ENCODE measurements around the gene WFIKKN1. TPM values are rescaled to one million over a fixed set of nuclear protein-coding genes. Genes with fewer than 3 reads are reported as not detected.

Gene WFIKKN1
- total RNA-seq, 1 experiment from 2014 or later = 0.47 TPM

DNA sequence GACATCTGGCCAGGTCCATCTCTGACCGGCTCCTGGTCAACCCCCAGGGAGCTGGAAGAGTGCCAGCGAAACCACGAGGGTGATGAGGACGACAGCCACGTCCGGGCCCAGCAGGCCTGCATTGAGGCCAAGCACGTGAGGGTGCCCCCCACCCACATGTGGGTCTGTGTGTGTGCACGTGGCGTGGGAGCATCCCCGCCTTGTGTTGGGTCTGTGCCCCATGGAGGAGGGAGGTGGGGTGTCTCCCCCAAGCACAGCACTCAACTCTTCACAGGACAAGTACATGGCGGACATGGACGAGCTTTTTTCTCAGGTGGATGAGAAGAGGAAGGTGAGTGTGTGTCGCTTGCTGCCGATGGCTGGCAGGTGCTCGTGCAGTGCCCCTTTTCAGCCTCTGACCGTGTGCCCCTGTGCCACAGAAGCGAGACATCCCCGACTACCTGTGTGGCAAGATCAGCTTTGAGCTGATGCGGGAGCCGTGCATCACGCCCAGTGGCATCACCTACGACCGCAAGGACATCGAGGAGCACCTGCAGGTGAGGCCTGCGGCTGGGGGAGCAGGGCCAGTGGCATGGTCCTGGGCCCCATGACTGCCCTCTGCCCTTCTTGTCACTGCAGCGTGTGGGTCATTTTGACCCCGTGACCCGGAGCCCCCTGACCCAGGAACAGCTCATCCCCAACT is 51.1 kb downstream of the WFIKKN1 start:
- DNase-seq (ENCODE audit: low read depth, low spot score) = no peak
- Histone ChIP-seq H3K36me3 (ENCODE audit: control insufficient read depth in 1 of 2, insufficient read depth in 2 of 2, low read length in 2 of 2) (peaks cover 0 to 33% of the 10 kb centered on the region in 2 experiments; a peak in 2 of 4 replicates), H3K9ac (ENCODE audit: low read length) (peak overlapping the region; percentile 92), H3K9me2 (ENCODE audit: insufficient read depth) (no peaks in the 10 kb centered on the region), H3K4me2 (ENCODE audit: low read length) (peak overlapping the region; percentile 97), H3K27ac (ENCODE audit: low read depth, low read length) (peak overlapping the region; percentile 98), H2AFZ (ENCODE audit: low read depth, low read length, poor library complexity, severe bottlenecking) (no peak overlapping the region), H3K4me3 (replicated peaks in 1 of 2; ENCODE audit: low read depth in 1 of 2, low read length in 2 of 2) (peak overlapping the region; percentile 66 to 90), H4K20me1 (ENCODE audit: insufficient read depth) (no peaks in the 10 kb centered on the region), H3K27me3 (ENCODE audit: insufficient read depth, low read length) (no peaks in the 10 kb centered on the region), H3K79me2 (ENCODE audit: insufficient read depth, low read length) (peaks cover 41% of the 10 kb centered on the region), H3K9me3 (ENCODE audit: control insufficient read depth in 1 of 2, insufficient read depth in 1 of 2, low read depth in 1 of 2, low read length in 2 of 2) (no peaks in the 10 kb centered on the region), H3K4me1 (ENCODE audit: control insufficient read depth in 1 of 2, insufficient read depth in 2 of 2, low read length in 2 of 2) (peaks cover 13 to 55% of the 10 kb centered on the region in 2 experiments)
- ChIA-PET POLR2A (no interaction called here), RAD21 (ENCODE audit: low non-redundant PET in 1 of 2, low total read pairs in 2 of 2, uncharacterized antibody in 2 of 2, unreplicated experiment in 2 of 2) (no interaction called here), CTCF (no interaction called here)
- TF ChIP-seq SP1 (IDR thresholded peaks at IDR 0.05; ENCODE audit: low read depth) (no peak), POLR2AphosphoS5 (IDR thresholded peaks at IDR 0.05; ENCODE audit: low read depth, low read length) (peak; percentile 11; the same call in 1 of the 2 replicates)
- BruUV-seq (replicated peaks) = TSS peak; percentile 80
- ATAC-seq = no peak
- intact Hi-C loops (cut with micrococcal nuclease) = no loop called here

DNA sequence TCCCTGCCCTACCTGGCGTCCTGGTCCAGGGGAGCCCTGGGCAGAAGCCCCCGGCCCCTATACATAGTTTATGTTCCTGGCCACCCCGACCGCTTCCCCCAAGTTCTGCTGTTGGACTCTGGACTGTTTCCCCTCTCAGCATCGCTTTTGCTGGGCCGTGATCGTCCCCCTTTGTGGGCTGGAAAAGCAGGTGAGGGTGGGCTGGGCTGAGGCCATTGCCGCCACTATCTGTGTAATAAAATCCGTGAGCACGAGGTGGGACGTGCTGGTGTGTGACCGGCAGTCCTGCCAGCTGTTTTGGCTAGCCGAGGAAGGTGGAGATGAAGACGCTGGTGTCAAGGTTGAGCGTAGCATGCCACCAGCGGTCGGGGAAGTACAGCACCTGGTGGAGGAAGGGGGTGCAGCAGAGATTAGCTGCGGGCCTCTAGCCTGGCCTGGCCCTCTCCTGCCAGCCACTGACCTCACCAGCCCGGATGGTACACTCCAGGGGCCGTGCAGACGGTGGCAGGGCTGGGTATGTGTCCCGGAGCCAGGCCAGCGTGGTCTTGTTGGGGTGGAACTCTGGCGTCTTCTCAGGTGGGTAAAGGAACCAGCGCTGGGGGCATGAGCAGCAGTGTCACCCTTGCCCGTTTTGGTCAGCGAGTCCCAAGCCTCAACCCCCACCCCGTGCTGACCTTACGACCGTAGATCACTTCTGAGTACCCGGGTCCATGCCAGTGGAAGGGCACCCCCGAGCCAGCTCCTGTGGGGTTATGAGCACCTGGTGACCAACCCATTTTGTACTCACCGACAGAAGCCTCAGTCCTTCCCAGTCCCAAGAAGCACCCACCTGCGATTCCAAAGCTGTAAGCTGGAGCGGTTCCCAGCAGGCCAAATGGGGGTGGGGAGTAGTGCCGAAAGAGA is 52.0 kb downstream of the WFIKKN1 start:
- H3K9ac ChIP-seq (ENCODE audit: low read length) = peak overlapping the region; percentile 92
- DNase-seq (ENCODE audit: low read depth, low spot score) (no peak), ATAC-seq (no peak)
- peak overlapping the region; percentile 98 for H3K27ac ChIP-seq (ENCODE audit: low read depth, low read length)
- H3K36me3 ChIP-seq (ENCODE audit: control insufficient read depth in 1 of 2, insufficient read depth in 2 of 2, low read length in 2 of 2) = peaks cover 0 to 33% of the 10 kb centered on the region in 2 experiments; a peak in 2 of 4 replicates
- peaks cover 13 to 55% of the 10 kb centered on the region in 2 experiments for H3K4me1 ChIP-seq (ENCODE audit: control insufficient read depth in 1 of 2, insufficient read depth in 2 of 2, low read length in 2 of 2)
- no peaks in the 10 kb centered on the region for H3K9me2 ChIP-seq (ENCODE audit: insufficient read depth)
- POLR2A ChIA-PET = no interaction called here
- RAD21 ChIA-PET (ENCODE audit: low non-redundant PET in 1 of 2, low total read pairs in 2 of 2, uncharacterized antibody in 2 of 2, unreplicated experiment in 2 of 2) = no interaction called here
- BruUV-seq (replicated peaks) = TSS peak; percentile 72
- H3K4me2 ChIP-seq (ENCODE audit: low read length) = peak overlapping the region; percentile 97
- CTCF ChIA-PET = no interaction called here
- no peaks in the 10 kb centered on the region for H4K20me1 ChIP-seq (ENCODE audit: insufficient read depth)
- intact Hi-C loops (cut with micrococcal nuclease) = no loop called here
- H3K9me3 ChIP-seq (ENCODE audit: control insufficient read depth in 1 of 2, insufficient read depth in 1 of 2, low read depth in 1 of 2, low read length in 2 of 2) = no peaks in the 10 kb centered on the region
- H3K4me3 ChIP-seq (replicated peaks in 1 of 2; ENCODE audit: low read depth in 1 of 2, low read length in 2 of 2) = peak overlapping the region; percentile 71 to 90
- TF ChIP-seq SIN3A (IDR thresholded peaks at IDR 0.05; ENCODE audit: low read depth) = no peak
- TF ChIP-seq, protein P1, sequence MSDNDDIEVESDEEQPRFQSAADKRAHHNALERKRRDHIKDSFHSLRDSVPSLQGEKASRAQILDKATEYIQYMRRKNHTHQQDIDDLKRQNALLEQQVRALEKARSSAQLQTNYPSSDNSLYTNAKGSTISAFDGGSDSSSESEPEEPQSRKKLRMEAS (IDR thresholded peaks at IDR 0.05) = no peak
- H2AFZ ChIP-seq (ENCODE audit: low read depth, low read length, poor library complexity, severe bottlenecking) = no peak overlapping the region
- H3K79me2 ChIP-seq (ENCODE audit: insufficient read depth, low read length) = peaks cover 41% of the 10 kb centered on the region
- H3K27me3 ChIP-seq (ENCODE audit: insufficient read depth, low read length) = no peaks in the 10 kb centered on the region
